GM06990 (cell line): Measurements from ENCODE around the gene PLXNB1.

Source experiments
- DNase-seq: peaks from one replicate; pipeline ENCODE4 v3.0.0-alpha.2; 2011; ENCODE audit not compliant: insufficient read length; ENCODE audit errors: extremely low read depth
- H3K27me3 ChIP-seq: replicated peaks from 2 replicates; pipeline ENCODE4 v1.6.0; 2011; ENCODE audit warnings: low read length; ENCODE audit not compliant: control insufficient read depth, insufficient read depth
- H3K36me3 ChIP-seq: 2 replicates; pipeline ENCODE4 v1.5.1; 2011; ENCODE audit warnings: low read length; ENCODE audit not compliant: control insufficient read depth, insufficient read depth
- H3K4me3 ChIP-seq: replicated peaks from 2 replicates; pipeline ENCODE4 v1.5.1; 2011; ENCODE audit warnings: low read depth, mild to moderate bottlenecking, control low read depth, low read length
- CTCF ChIP-seq: IDR thresholded peaks from 2 replicates; pipeline ENCODE4 v1.5.1; 2011; ENCODE audit warnings: low read length, control low read depth, mild to moderate bottlenecking, inconsistent platforms; ENCODE audit not compliant: insufficient read depth, poor library complexity, severe bottlenecking

The PLXNB1 gene

GRCh38 chr3:48429960-48430707, at the start of gene PLXNB1:
Gene PLXNB1, minus strand, starts transcription at chr3:48430086. Its CDS starts 5,475 bp downstream, at chr3:48424611.
- TF ChIP-seq CTCF = no peak
- H3K4me3 ChIP-seq = peak within 1 kb of the TSS; percentile 60
- DNase-seq = no peak
- peaks cover 13% of the 10 kb centered on the region for H3K36me3 ChIP-seq
- no peaks in the 10 kb centered on the region for H3K27me3 ChIP-seq

GRCh38 chr3:48478626-48479555, 49.0 kb upstream of the PLXNB1 start:
- DNase-seq = peak; percentile 57
- H3K27me3 ChIP-seq = no peaks in the 10 kb centered on the region
- TF ChIP-seq CTCF = no peak
- H3K4me3 ChIP-seq = peak overlapping the region; percentile 42
- H3K36me3 ChIP-seq = no peaks in the 10 kb centered on the region

- DNase-seq = no peak
- Histone ChIP-seq H3K36me3 (no peaks in the 10 kb centered on the region), H3K4me3 (no peak overlapping the region; the same call in none of the 2 replicates), H3K27me3 (no peaks in the 10 kb centered on the region)
- no peak for TF ChIP-seq CTCF
Measured at GRCh38 chr3:48477959-48478520, 48.2 kb upstream of the PLXNB1 start.

GRCh38 chr3:48476426-48477053, 46.7 kb upstream of the PLXNB1 start:
- Histone ChIP-seq H3K4me3 (no peak overlapping the region), H3K27me3 (no peaks in the 10 kb centered on the region)
- TF ChIP-seq CTCF = no peak

GRCh38 chr3:48475188-48475587, 45.3 kb upstream of the PLXNB1 start:
- Histone ChIP-seq H3K36me3 (peaks cover 3% of the 10 kb centered on the region), H3K4me3 (no peak overlapping the region), H3K27me3 (no peaks in the 10 kb centered on the region)
- no peak for DNase-seq
- no peak for TF ChIP-seq CTCF

More at GRCh38 chr3:48476426-48477053, 46.7 kb upstream of the PLXNB1 start:
- no peaks in the 10 kb centered on the region; the same call in 1 of the 2 replicates for H3K36me3 ChIP-seq
- DNase-seq = no peak
